ENCODE results near the gene DHRS12.
A peak's percentile ranks its signal among the peaks of the same experiment; 100 is the strongest.

The DHRS12 gene

GRCh38 chr13:51778392-51778791, 25.6 kb downstream of the DHRS12 start:
- DNase-seq: no peak

GRCh38 chr13:51777921-51778320, 26.0 kb downstream of the DHRS12 start:
- no peak for DNase-seq

- no peak for DNase-seq
Observed at GRCh38 chr13:51776179-51776578, 27.8 kb downstream of the DHRS12 start.

- DNase-seq: no peak
Observed at GRCh38 chr13:51773515-51773914, 30.4 kb downstream of the DHRS12 start.

- DNase-seq: no peak
Observed at GRCh38 chr13:51772781-51773180, 31.2 kb downstream of the DHRS12 start.

- no peak for DNase-seq
Observed at GRCh38 chr13:51772105-51772455, 31.9 kb downstream of the DHRS12 start.

- no peak for DNase-seq
Observed at GRCh38 chr13:51771418-51772104, 32.4 kb downstream of the DHRS12 start.

GRCh38 chr13:51770681-51771417, 33.1 kb downstream of the DHRS12 start:
- no peak for DNase-seq

GRCh38 chr13:51770160-51770559, 33.8 kb downstream of the DHRS12 start:
- no peak for DNase-seq

- DNase-seq: no peak
Observed at GRCh38 chr13:51769455-51770127, 34.4 kb downstream of the DHRS12 start.

GRCh38 chr13:51768976-51769375, 35.0 kb downstream of the DHRS12 start:
- DNase-seq: no peak

GRCh38 chr13:51768378-51768921, 35.5 kb downstream of the DHRS12 start:
- DNase-seq: no peak

- DNase-seq: peak; percentile 30 to 31
Observed at GRCh38 chr13:51767100-51767499, 36.9 kb downstream of the DHRS12 start.

- no peak for DNase-seq
Observed at GRCh38 chr13:51765142-51765515, 38.8 kb downstream of the DHRS12 start.

- no peak for DNase-seq
Observed at GRCh38 chr13:51764184-51765141, 39.5 kb downstream of the DHRS12 start.

GRCh38 chr13:51763486-51763885, 40.5 kb downstream of the DHRS12 start:
- no peak for DNase-seq

GRCh38 chr13:51761643-51762350, 42.2 kb downstream of the DHRS12 start:
- DNase-seq: no peak

GRCh38 chr13:51760592-51760991, 43.4 kb downstream of the DHRS12 start:
- DNase-seq: no peak

GRCh38 chr13:51759240-51759639, 44.7 kb downstream of the DHRS12 start:
- DNase-seq: no peak

- no peak for DNase-seq
Observed at GRCh38 chr13:51758691-51759090, 45.3 kb downstream of the DHRS12 start.

- DNase-seq: no peak
Observed at GRCh38 chr13:51756651-51757050, 47.3 kb downstream of the DHRS12 start.
